Measurements from ENCODE around the gene C3orf33. TPM values are rescaled to one million over a fixed set of nuclear protein-coding genes. Genes with fewer than 3 reads are reported as not detected.

The C3orf33 gene
- total and polyA plus RNA-seq, 2 of the 8 experiments (the other 6 are each of a cell fraction or from before 2014, with no cell fraction given): 3.4 to 4.5 TPM

- Histone ChIP-seq H2AK5ac (ENCODE audit: low read depth, low read length) (no peak overlapping the region), H3K9ac (replicated peaks in 1 of 4; ENCODE audit: extremely low read depth in 1 of 4, low read depth in 3 of 4, low read length in 3 of 4) (no peak overlapping the region), H2BK15ac (ENCODE audit: low read length) (no peak overlapping the region), H3K23me2 (ENCODE audit: low read depth, low read length) (no peaks in the 10 kb centered on the region), H2AFZ (ENCODE audit: low read length) (no peak overlapping the region), H3K4me1 (replicated peaks in 1 of 4; ENCODE audit: control insufficient read depth in 3 of 4, insufficient read depth in 4 of 4, low read length in 3 of 4) (no peaks in the 10 kb centered on the region), H4K5ac (ENCODE audit: insufficient read length, low read depth, low read length) (no peak overlapping the region), H3K79me2 (ENCODE audit: control insufficient read depth in 1 of 2, insufficient read depth in 2 of 2, low read length in 2 of 2) (no peaks in the 10 kb centered on the region), H2BK12ac (ENCODE audit: low read depth, low read length) (no peak overlapping the region), H3K4ac (replicated peaks; ENCODE audit: insufficient read length, low read depth, low read length) (no peak overlapping the region), H2BK5ac (ENCODE audit: low read depth, low read length) (no peak overlapping the region), H3K9me3 (ENCODE audit: insufficient read depth in 2 of 2, low read depth in 1 of 2, low read length in 1 of 2) (no peaks in the 10 kb centered on the region), H3K18ac (ENCODE audit: extremely low read depth, low read length) (no peak overlapping the region), H2BK20ac (ENCODE audit: low read length) (no peak overlapping the region), H3K23ac (ENCODE audit: insufficient read length) (no peak overlapping the region), H3K36me3 (ENCODE audit: control insufficient read depth in 2 of 4, insufficient read depth in 4 of 4, low read length in 3 of 4) (no peaks in the 10 kb centered on the region), H4K91ac (replicated peaks; ENCODE audit: insufficient read length, low read length) (no peak overlapping the region), H3K14ac (ENCODE audit: insufficient read length) (no peak overlapping the region), H2BK120ac (replicated peaks; ENCODE audit: low read depth, low read length) (no peak overlapping the region), H3K4me3 (ENCODE audit: extremely low read depth in 1 of 4, insufficient read depth in 2 of 4, low read depth in 3 of 4, low read length in 4 of 4) (no peak overlapping the region), H3K27me3 (replicated peaks in 1 of 4; ENCODE audit: control insufficient read depth in 3 of 4, extremely low read depth in 1 of 4, insufficient read depth in 3 of 4, low read length in 3 of 4) (no peaks in the 10 kb centered on the region), H3K79me1 (ENCODE audit: low read depth, low read length) (no peaks in the 10 kb centered on the region), H3K27ac (ENCODE audit: low read depth, low read length) (no peak overlapping the region), H4K8ac (ENCODE audit: extremely low read depth, insufficient read depth, low read length) (no peak overlapping the region), H3K4me2 (ENCODE audit: insufficient read depth in 1 of 2, low read depth in 2 of 2, low read length in 2 of 2) (no peak overlapping the region), H4K20me1 (replicated peaks in 1 of 2; ENCODE audit: control insufficient read depth in 1 of 2, insufficient read depth in 2 of 2, low read length in 2 of 2) (no peaks in the 10 kb centered on the region), H3K56ac (replicated peaks; ENCODE audit: insufficient read length, low read depth, low read length) (no peak overlapping the region)
- TF ChIP-seq CTBP2 (IDR thresholded peaks at IDR 0.05; ENCODE audit: borderline replicate concordance, insufficient read depth, insufficient read length, low read length): no peak
- TF ChIP-seq CEBPB (IDR thresholded peaks at IDR 0.05; ENCODE audit: low read depth, low read length): no peak
- TF ChIP-seq TAF7 (optimal IDR thresholded peaks at IDR 0.05; ENCODE audit: borderline replicate concordance, low read depth, low read length): no peak
- TF ChIP-seq CREB1 (IDR thresholded peaks at IDR 0.05): no peak
- no peak for TF ChIP-seq NRF1 (IDR thresholded peaks at IDR 0.05; ENCODE audit: low read depth, low read length)
- TF ChIP-seq POU5F1 (IDR thresholded peaks at IDR 0.05; ENCODE audit: low read depth, low read length): no peak
- DNase-seq (ENCODE audit: low read depth in 1 of 2, low spot score in 2 of 2) (no peak), FAIRE-seq (no peak)
- 87% methylated on average over 7 of the region's 7 CpGs; no CpG with 5 or more reads in 1 of the 2 experiments for WGBS, 2 experiments (ENCODE audit: extremely low coverage in 1 of 2, insufficient coverage in 1 of 2, insufficient read length in 1 of 2, insufficient replicate concordance in 2 of 2, low coverage in 1 of 2, low lambda C conversion rate in 2 of 2, missing lambda C conversion rate in 1 of 2)
- ChIA-PET POLR2A (ENCODE audit: partially characterized antibody) (interaction anchor here (1.5 kb wide), 1 partner anchor 48 kb away, joined by 8 read pairs; the partner anchor contains the start of gene C3orf33), CTCF (ENCODE audit: partially characterized antibody) (interaction anchor here (0.6 to 1.8 kb wide), 4 partner anchors 11 to 1060 kb away, joined by 3 to 5 read pairs (median 3); partner anchors contain the start of gene C3orf33)
Measured at GRCh38 chr3:155757577-155757976, 48.5 kb downstream of the C3orf33 start.

Measured in H1 (cell line).